ENCODE data around the gene DNASE1L2.

DNASE1L2 gene

DNA sequence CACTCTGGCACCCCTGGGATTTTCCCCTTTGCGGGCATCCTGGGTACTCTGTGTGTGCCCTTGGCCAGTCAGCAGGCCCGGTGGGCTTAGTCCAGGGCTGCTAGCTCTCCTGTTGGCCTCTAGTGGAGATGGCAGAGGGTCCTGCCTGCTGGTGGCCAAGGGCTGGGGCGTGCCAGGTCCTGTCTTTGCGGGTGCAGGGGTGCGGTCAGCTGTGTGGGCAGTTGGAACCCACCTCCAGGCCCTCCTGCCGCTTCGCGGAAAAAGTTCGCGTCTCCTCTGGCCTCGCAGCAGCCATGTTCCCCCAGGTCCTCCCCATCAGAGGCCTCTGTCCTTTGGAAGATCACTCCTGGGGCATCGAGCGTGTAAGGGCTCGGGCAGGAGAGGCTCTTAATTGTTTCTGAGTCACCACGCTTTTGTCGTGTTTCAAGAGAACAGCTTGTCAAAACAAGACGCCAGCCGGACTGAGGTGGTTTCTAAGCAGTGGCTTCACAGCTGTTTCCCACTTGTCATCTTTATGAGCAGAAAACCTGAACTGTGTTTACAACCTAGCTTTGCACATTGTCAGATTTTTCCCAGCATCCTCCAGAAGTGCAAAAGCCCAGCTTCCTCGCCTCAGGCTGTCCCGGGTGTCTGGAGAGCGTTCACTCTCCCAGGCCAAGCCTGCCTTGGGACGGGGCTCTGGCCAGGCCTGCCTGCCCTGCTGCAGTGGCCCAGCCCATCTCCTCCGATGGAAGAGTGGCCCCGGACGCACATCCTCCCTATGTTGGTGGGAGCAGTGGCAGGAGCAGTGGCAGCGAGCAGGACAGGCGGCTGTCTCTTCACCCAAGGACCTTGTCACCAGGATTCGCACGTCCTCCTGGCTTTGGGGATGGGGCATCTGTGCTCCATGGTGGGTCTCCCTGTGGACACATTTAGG, 5.0 kb upstream of the DNASE1L2 start:
- Histone ChIP-seq H3F3A (ENCODE audit: low read depth) (no peaks in the 10 kb centered on the region), H3K36me3 (ENCODE audit: insufficient read depth, low read length) (no peaks in the 10 kb centered on the region; the same call in 1 of the 2 replicates), H2AFZ (ENCODE audit: low read length) (no peak overlapping the region), H3K4me1 (ENCODE audit: insufficient read depth, low read length, poor library complexity, severe bottlenecking) (no peaks in the 10 kb centered on the region), H3K4me2 (ENCODE audit: low read depth, low read length, poor library complexity, severe bottlenecking) (no peak overlapping the region), H3K9ac (ENCODE audit: low read depth, low read length, poor library complexity, severe bottlenecking) (no peak overlapping the region), H3K4me3 (ENCODE audit: low read length, poor library complexity, severe bottlenecking) (no peak overlapping the region), H3K27me3 (ENCODE audit: insufficient read depth, low read length, poor library complexity, severe bottlenecking) (no peaks in the 10 kb centered on the region), H3K79me2 (ENCODE audit: insufficient read depth, low read length) (peaks cover 13% of the 10 kb centered on the region; the same call in 1 of the 2 replicates), H3K9me2 (replicated peaks; ENCODE audit: low read depth, low read length) (no peaks in the 10 kb centered on the region), H4K20me1 (ENCODE audit: insufficient read depth, low read length, poor library complexity, severe bottlenecking) (no peaks in the 10 kb centered on the region), H3K9me3 (ENCODE audit: insufficient read depth, low read depth, low read length) (no peaks in the 10 kb centered on the region)
- TF ChIP-seq, protein P1, sequence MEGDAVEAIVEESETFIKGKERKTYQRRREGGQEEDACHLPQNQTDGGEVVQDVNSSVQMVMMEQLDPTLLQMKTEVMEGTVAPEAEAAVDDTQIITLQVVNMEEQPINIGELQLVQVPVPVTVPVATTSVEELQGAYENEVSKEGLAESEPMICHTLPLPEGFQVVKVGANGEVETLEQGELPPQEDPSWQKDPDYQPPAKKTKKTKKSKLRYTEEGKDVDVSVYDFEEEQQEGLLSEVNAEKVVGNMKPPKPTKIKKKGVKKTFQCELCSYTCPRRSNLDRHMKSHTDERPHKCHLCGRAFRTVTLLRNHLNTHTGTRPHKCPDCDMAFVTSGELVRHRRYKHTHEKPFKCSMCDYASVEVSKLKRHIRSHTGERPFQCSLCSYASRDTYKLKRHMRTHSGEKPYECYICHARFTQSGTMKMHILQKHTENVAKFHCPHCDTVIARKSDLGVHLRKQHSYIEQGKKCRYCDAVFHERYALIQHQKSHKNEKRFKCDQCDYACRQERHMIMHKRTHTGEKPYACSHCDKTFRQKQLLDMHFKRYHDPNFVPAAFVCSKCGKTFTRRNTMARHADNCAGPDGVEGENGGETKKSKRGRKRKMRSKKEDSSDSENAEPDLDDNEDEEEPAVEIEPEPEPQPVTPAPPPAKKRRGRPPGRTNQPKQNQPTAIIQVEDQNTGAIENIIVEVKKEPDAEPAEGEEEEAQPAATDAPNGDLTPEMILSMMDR (conservative IDR thresholded peaks at IDR 0.05; ENCODE audit: low read length): no peak
- no peak for TF ChIP-seq EZH2phosphoT487 (IDR thresholded peaks at IDR 0.05; ENCODE audit: borderline replicate concordance)

DNA sequence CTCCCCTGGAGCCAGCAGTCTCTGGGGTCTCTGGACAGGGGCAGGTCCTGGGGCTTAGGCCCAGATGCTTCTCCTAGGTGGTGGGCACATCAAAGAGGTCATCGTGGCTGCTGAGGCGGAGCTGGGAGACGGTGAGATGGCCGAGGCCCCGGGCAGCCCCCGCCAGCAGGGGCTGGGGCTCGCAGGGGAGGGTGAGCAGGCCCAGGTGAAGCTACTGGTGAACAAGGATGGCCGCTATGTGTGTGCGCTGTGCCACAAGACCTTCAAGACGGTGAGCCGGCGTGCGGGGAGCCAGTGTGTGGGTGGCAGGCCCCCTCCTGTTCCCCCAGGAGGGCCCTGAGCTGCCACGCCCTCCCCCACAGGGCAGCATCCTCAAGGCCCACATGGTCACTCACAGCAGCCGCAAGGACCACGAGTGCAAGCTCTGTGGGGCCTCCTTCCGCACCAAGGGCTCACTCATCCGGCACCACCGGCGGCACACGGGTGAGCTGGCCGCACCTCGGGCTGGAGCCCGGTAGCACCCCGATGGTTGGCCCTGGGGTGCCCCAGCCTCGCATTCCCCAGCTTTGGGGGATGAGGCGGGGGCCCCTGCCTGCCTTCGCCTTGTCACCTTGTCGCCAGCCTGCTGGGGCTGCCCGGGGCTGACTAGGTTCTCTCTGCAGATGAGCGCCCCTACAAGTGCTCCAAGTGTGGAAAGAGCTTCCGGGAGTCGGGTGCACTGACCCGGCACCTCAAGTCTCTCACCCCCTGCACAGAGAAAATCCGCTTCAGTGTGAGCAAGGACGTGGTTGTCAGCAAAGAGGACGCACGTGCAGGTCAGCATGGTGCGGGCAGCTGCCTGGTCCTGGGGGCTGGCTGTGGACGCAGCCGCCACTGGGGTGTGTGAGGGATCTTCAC, 3.9 kb upstream of the DNASE1L2 start:
- no peak for TF ChIP-seq EZH2phosphoT487 (IDR thresholded peaks at IDR 0.05; ENCODE audit: borderline replicate concordance)
- TF ChIP-seq, protein P1 (conservative IDR thresholded peaks at IDR 0.05; ENCODE audit: low read length): no peak
- Histone ChIP-seq H2AFZ (ENCODE audit: low read length) (no peak overlapping the region), H3K79me2 (ENCODE audit: insufficient read depth, low read length) (peaks cover 5% of the 10 kb centered on the region; the same call in 1 of the 2 replicates), H3K9me2 (replicated peaks; ENCODE audit: low read depth, low read length) (no peaks in the 10 kb centered on the region), H4K20me1 (ENCODE audit: insufficient read depth, low read length, poor library complexity, severe bottlenecking) (no peaks in the 10 kb centered on the region), H3K4me1 (ENCODE audit: insufficient read depth, low read length, poor library complexity, severe bottlenecking) (no peaks in the 10 kb centered on the region), H3K36me3 (ENCODE audit: insufficient read depth, low read length) (no peaks in the 10 kb centered on the region; the same call in 1 of the 2 replicates), H3K9ac (ENCODE audit: low read depth, low read length, poor library complexity, severe bottlenecking) (no peak overlapping the region), H3F3A (ENCODE audit: low read depth) (no peaks in the 10 kb centered on the region), H3K27me3 (ENCODE audit: insufficient read depth, low read length, poor library complexity, severe bottlenecking) (no peaks in the 10 kb centered on the region), H3K9me3 (ENCODE audit: insufficient read depth, low read depth, low read length) (no peaks in the 10 kb centered on the region), H3K4me2 (ENCODE audit: low read depth, low read length, poor library complexity, severe bottlenecking) (no peak overlapping the region), H3K4me3 (ENCODE audit: low read length, poor library complexity, severe bottlenecking) (no peak overlapping the region)

- H4K20me1 ChIP-seq (ENCODE audit: insufficient read depth, low read length, poor library complexity, severe bottlenecking): no peaks in the 10 kb centered on the region
- H3K27me3 ChIP-seq (ENCODE audit: insufficient read depth, low read length, poor library complexity, severe bottlenecking): no peaks in the 10 kb centered on the region
- no peak overlapping the region for H3K4me2 ChIP-seq (ENCODE audit: low read depth, low read length, poor library complexity, severe bottlenecking)
- no peaks in the 10 kb centered on the region; the same call in 1 of the 2 replicates for H3K36me3 ChIP-seq (ENCODE audit: insufficient read depth, low read length)
- H3K9me2 ChIP-seq (replicated peaks; ENCODE audit: low read depth, low read length): no peaks in the 10 kb centered on the region
- no peaks in the 10 kb centered on the region for H3K79me2 ChIP-seq (ENCODE audit: insufficient read depth, low read length)
- H3F3A ChIP-seq (ENCODE audit: low read depth): no peaks in the 10 kb centered on the region
- TF ChIP-seq, protein P1 (conservative IDR thresholded peaks at IDR 0.05; ENCODE audit: low read length): no peak
- TF ChIP-seq EZH2phosphoT487 (IDR thresholded peaks at IDR 0.05; ENCODE audit: borderline replicate concordance): no peak
- no peak overlapping the region for H2AFZ ChIP-seq (ENCODE audit: low read length)
- no peak overlapping the region for H3K9ac ChIP-seq (ENCODE audit: low read depth, low read length, poor library complexity, severe bottlenecking)
- no peak overlapping the region for H3K4me3 ChIP-seq (ENCODE audit: low read length, poor library complexity, severe bottlenecking)
- H3K9me3 ChIP-seq (ENCODE audit: insufficient read depth, low read depth, low read length): no peaks in the 10 kb centered on the region
- H3K4me1 ChIP-seq (ENCODE audit: insufficient read depth, low read length, poor library complexity, severe bottlenecking): no peaks in the 10 kb centered on the region
These were observed 3.0 kb upstream of the DNASE1L2 start for GRCh38 chr16:2233046-2233775.
